ENCODE results near the gene MRTFA. TPM values are rescaled to one million over a fixed set of nuclear protein-coding genes. Genes with fewer than 3 reads are reported as not detected.

The MRTFA gene
- total RNA-seq, 4 donors from 2014 or later: 46.0 to 408 (median 90.0) TPM

- intact Hi-C loops (cut with DNase I; ENCODE audit: low total_unique reads): no loop called here
- Histone ChIP-seq H3K9me3 (peaks cover 0 to 4% of the 10 kb centered on the region in 2 donors), H3K4me3 (no peak overlapping the region), H3K4me1 (peaks cover 0 to 3% (median 0%) of the 10 kb centered on the region in 4 donors), H3K27me3 (no peaks in the 10 kb centered on the region), H3K27ac (no peak overlapping the region), H3K36me3 (no peaks in the 10 kb centered on the region)
- 92 to 98% methylated on average over 3 of the region's 3 CpGs for WGBS, 2 donors (ENCODE audit: low coverage in 1 of 2)
- DNase-seq: no peak
- in situ Hi-C loops (cut with MboI; ENCODE audit: low pct_ligation_motif_present in 1 of 4, low pct_unique_long_range_greater_than_20kb in 1 of 4, low sequenced_read_pairs in 3 of 4): no loop called here
- TF ChIP-seq CTCF (IDR thresholded peaks at IDR 0.05): no peak
- no peak for TF ChIP-seq EP300 (IDR thresholded peaks at IDR 0.05; ENCODE audit: low read depth)
- no peak for TF ChIP-seq POLR2AphosphoS5 (IDR thresholded peaks at IDR 0.05)
- no peak for TF ChIP-seq POLR2A (IDR thresholded peaks at IDR 0.05)
Measured at GRCh38 chr22:40567106-40567505, 69.4 kb downstream of the MRTFA start.

- intact Hi-C loops (cut with DNase I; ENCODE audit: low total_unique reads) (no loop called here), in situ Hi-C loops (cut with MboI; ENCODE audit: low pct_ligation_motif_present in 1 of 4, low pct_unique_long_range_greater_than_20kb in 1 of 4, low sequenced_read_pairs in 3 of 4) (no loop called here)
- H3K27ac ChIP-seq: no peak overlapping the region
- 83 to 86% methylated on average over 1 to 2 of the region's 2 CpGs for WGBS, 2 donors (ENCODE audit: low coverage in 1 of 2)
- TF ChIP-seq POLR2A (IDR thresholded peaks at IDR 0.05) (no peak), POLR2AphosphoS5 (IDR thresholded peaks at IDR 0.05) (no peak), EP300 (IDR thresholded peaks at IDR 0.05; ENCODE audit: low read depth) (no peak), CTCF (IDR thresholded peaks at IDR 0.05) (no peak)
- no peak for DNase-seq
- no peaks in the 10 kb centered on the region for H3K9me3 ChIP-seq
- no peaks in the 10 kb centered on the region for H3K36me3 ChIP-seq
- H3K4me3 ChIP-seq: no peak overlapping the region
- no peaks in the 10 kb centered on the region for H3K27me3 ChIP-seq
- H3K4me1 ChIP-seq: peaks cover 0 to 6% (median 0%) of the 10 kb centered on the region in 4 donors
Measured at GRCh38 chr22:40560994-40561515, 75.5 kb downstream of the MRTFA start.

GRCh38 chr22:40560551-40560950 is 76.0 kb downstream of the MRTFA start:
- 86 to 100% methylated on average over 1 to 3 of the region's 3 CpGs for WGBS, 2 donors (ENCODE audit: low coverage in 1 of 2)
- in situ Hi-C loops (cut with MboI; ENCODE audit: low pct_ligation_motif_present in 1 of 4, low pct_unique_long_range_greater_than_20kb in 1 of 4, low sequenced_read_pairs in 3 of 4): no loop called here

GRCh38 chr22:40557972-40558371 is 78.5 kb downstream of the MRTFA start:
- Histone ChIP-seq H3K36me3 (no peaks in the 10 kb centered on the region), H3K27ac (no peak overlapping the region), H3K27me3 (no peaks in the 10 kb centered on the region), H3K4me1 (peaks cover 0 to 6% (median 0%) of the 10 kb centered on the region in 4 donors), H3K9me3 (no peaks in the 10 kb centered on the region), H3K4me3 (no peak overlapping the region)
- intact Hi-C loops (cut with DNase I; ENCODE audit: low total_unique reads): no loop called here
- no peak for TF ChIP-seq EP300 (IDR thresholded peaks at IDR 0.05; ENCODE audit: low read depth)
- TF ChIP-seq CTCF (IDR thresholded peaks at IDR 0.05): no peak
- no peak for TF ChIP-seq POLR2AphosphoS5 (IDR thresholded peaks at IDR 0.05)
- no peak for TF ChIP-seq POLR2A (IDR thresholded peaks at IDR 0.05)
- 93 to 96% methylated on average over 2 of the region's 2 CpGs for WGBS, 2 donors (ENCODE audit: low coverage in 1 of 2)
- no peak for DNase-seq
- in situ Hi-C loops (cut with MboI; ENCODE audit: low pct_ligation_motif_present in 1 of 4, low pct_unique_long_range_greater_than_20kb in 1 of 4, low sequenced_read_pairs in 3 of 4): no loop called here

More at GRCh38 chr22:40560551-40560950, 76.0 kb downstream of the MRTFA start:
- TF ChIP-seq CTCF (IDR thresholded peaks at IDR 0.05): no peak
- no peak for TF ChIP-seq EP300 (IDR thresholded peaks at IDR 0.05; ENCODE audit: low read depth)
- TF ChIP-seq POLR2A (IDR thresholded peaks at IDR 0.05): no peak
- Histone ChIP-seq H3K4me1 (peaks cover 0 to 6% (median 0%) of the 10 kb centered on the region in 4 donors), H3K9me3 (no peaks in the 10 kb centered on the region), H3K36me3 (no peaks in the 10 kb centered on the region), H3K27ac (no peak overlapping the region), H3K27me3 (no peaks in the 10 kb centered on the region), H3K4me3 (no peak overlapping the region)
- intact Hi-C loops (cut with DNase I; ENCODE audit: low total_unique reads): no loop called here
- no peak for DNase-seq
